ENCODE measurements around the gene RCN1. TPM values are rescaled to one million over a fixed set of nuclear protein-coding genes. Genes with fewer than 3 reads are reported as not detected.

Gene RCN1
- total RNA-seq, 5 donors from 2014 or later (not counting 1 experiment from before 2014, with no cell fraction given) = 7.3 to 12.2 (median 9.6) TPM

DNA sequence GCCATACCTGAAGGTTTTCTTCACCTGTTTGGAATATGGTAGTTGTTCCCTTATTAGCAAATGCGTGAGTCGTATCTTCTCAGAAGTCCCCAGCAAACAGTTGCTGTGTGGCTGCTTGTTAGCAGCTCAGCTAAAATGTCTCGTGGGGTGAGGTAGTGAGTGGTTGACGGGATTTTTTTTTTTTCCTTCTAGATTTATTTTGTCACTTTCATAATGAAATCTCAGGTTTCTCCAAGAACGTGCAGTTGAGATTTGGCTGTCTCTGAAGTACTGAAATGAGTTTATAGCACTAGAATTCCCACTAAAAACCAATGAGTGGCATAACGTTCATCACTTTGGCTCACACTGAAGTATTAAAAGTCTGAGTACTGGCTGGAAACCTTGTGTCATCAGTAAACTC lies 16.8 kb downstream of the RCN1 start:
- no peak for DNase-seq
- H3K4me3 ChIP-seq (ENCODE audit: control insufficient read depth in 1 of 2, extremely low read depth in 1 of 2, low read length in 1 of 2) = no peak overlapping the region
- H3K4me1 ChIP-seq (ENCODE audit: control insufficient read depth in 1 of 2, extremely low read depth in 1 of 2, insufficient read depth in 2 of 2, low read length in 2 of 2) = no peaks in the 10 kb centered on the region
- no peak for ATAC-seq (replicated peaks in 1 of 4)
- ChIA-PET POLR2A (no interaction called here), CTCF (interaction anchor here (0.6 kb wide), 2 partner anchors 66 to 131 kb away, joined by 4 read pairs; no protein-coding TSS in a partner anchor)
- H3K9me3 ChIP-seq = no peaks in the 10 kb centered on the region
- no peaks in the 10 kb centered on the region for H3K9me3 Mint-ChIP-seq
- peaks cover 0 to 14% of the 10 kb centered on the region in 2 donors for H3K36me3 ChIP-seq (ENCODE audit: control insufficient read depth in 2 of 2, extremely low read depth in 1 of 2, insufficient read depth in 1 of 2, low read length in 1 of 2)
- no peak overlapping the region for H3K27ac Mint-ChIP-seq
- no peaks in the 10 kb centered on the region for H3K4me1 Mint-ChIP-seq
- no peak overlapping the region for H3K27ac ChIP-seq (ENCODE audit: low read length)
- no peak overlapping the region for H3K4me3 Mint-ChIP-seq
- peaks cover 0 to 9% of the 10 kb centered on the region in 2 donors for H3K27me3 Mint-ChIP-seq
- H3K36me3 Mint-ChIP-seq = peaks cover 24% of the 10 kb centered on the region
- peaks cover 0 to 7% of the 10 kb centered on the region in 2 experiments for H3K27me3 ChIP-seq (replicated peaks in 1 of 2; ENCODE audit: control insufficient read depth in 2 of 2, extremely low read depth in 1 of 2, insufficient read depth in 2 of 2, low read length in 1 of 2)
- WGBS (ENCODE audit: insufficient coverage) = no CpG with 5 or more reads among the region's 6 CpGs

DNA sequence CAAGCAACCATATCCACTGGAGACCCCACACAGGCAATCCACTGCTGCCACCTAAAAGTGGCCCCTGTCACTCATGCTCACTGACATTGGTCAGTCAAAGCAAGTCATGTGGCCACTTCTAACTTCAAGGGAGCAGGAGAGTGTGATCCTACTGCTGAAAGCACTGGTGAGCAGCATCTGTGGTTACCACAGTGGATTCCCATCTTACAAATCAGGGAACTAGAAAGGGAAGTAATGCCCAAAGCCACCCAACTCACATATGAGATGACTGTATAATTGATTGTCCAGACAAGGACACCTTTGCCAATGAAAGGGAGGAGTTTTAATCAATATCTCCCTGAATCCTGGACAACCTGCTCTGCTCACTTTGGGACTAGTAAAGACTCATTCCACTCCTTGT lies 17.7 kb downstream of the RCN1 start:
- Histone ChIP-seq H3K27ac (ENCODE audit: low read length) (no peak overlapping the region), H3K4me1 (ENCODE audit: control insufficient read depth in 1 of 2, extremely low read depth in 1 of 2, insufficient read depth in 2 of 2, low read length in 2 of 2) (no peaks in the 10 kb centered on the region), H3K9me3 (no peaks in the 10 kb centered on the region), H3K27me3 (replicated peaks in 1 of 2; ENCODE audit: control insufficient read depth in 2 of 2, extremely low read depth in 1 of 2, insufficient read depth in 2 of 2, low read length in 1 of 2) (peaks cover 0 to 7% of the 10 kb centered on the region in 2 experiments), H3K36me3 (ENCODE audit: control insufficient read depth in 2 of 2, extremely low read depth in 1 of 2, insufficient read depth in 1 of 2, low read length in 1 of 2) (peaks cover 0 to 4% of the 10 kb centered on the region in 2 donors), H3K4me3 (ENCODE audit: control insufficient read depth in 1 of 2, extremely low read depth in 1 of 2, low read length in 1 of 2) (no peak overlapping the region)
- DNase-seq = no peak
- POLR2A ChIA-PET = no interaction called here
- Mint-ChIP-seq H3K4me3 (no peak overlapping the region), H3K36me3 (peaks cover 14% of the 10 kb centered on the region), H3K4me1 (no peaks in the 10 kb centered on the region), H3K27ac (no peak overlapping the region), H3K27me3 (peaks cover 5 to 16% of the 10 kb centered on the region in 2 donors), H3K9me3 (no peaks in the 10 kb centered on the region)
- no peak for ATAC-seq (replicated peaks in 1 of 4)
- CTCF ChIA-PET = no interaction called here

DNA sequence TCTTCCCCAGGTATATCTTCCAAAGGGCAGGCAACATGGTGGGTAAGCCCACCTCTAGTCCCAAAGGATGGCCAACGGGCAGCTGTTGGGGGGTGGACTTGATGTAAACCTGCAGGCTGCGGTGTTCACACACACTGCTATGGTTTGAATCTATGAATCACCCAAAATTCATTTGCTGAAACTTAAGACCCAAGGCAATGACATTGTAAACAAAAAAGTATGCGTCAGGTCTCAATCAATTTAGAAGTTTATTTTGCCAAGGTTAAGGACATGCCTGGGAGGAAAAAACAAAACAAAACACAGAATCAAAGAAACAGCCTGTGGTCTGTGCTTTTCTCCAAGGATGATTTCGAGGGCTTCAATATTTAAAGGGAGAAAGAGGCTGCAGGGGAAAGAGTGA lies 18.3 kb downstream of the RCN1 start:
- H3K9me3 ChIP-seq = no peaks in the 10 kb centered on the region
- H3K4me3 Mint-ChIP-seq = no peak overlapping the region
- peaks cover 0 to 7% of the 10 kb centered on the region in 2 experiments for H3K27me3 ChIP-seq (replicated peaks in 1 of 2; ENCODE audit: control insufficient read depth in 2 of 2, extremely low read depth in 1 of 2, insufficient read depth in 2 of 2, low read length in 1 of 2)
- no peak overlapping the region for H3K27ac Mint-ChIP-seq
- H3K27ac ChIP-seq (ENCODE audit: low read length) = no peak overlapping the region
- ChIA-PET CTCF (no interaction called here), POLR2A (no interaction called here)
- DNase-seq (no peak), ATAC-seq (replicated peaks in 1 of 4) (no peak)
- no peaks in the 10 kb centered on the region for H3K36me3 ChIP-seq (ENCODE audit: control insufficient read depth in 2 of 2, extremely low read depth in 1 of 2, insufficient read depth in 1 of 2, low read length in 1 of 2)
- H3K4me1 Mint-ChIP-seq = no peaks in the 10 kb centered on the region
- peaks cover 10% of the 10 kb centered on the region for H3K36me3 Mint-ChIP-seq
- no peak overlapping the region for H3K4me3 ChIP-seq (ENCODE audit: control insufficient read depth in 1 of 2, extremely low read depth in 1 of 2, low read length in 1 of 2)
- H3K4me1 ChIP-seq (ENCODE audit: control insufficient read depth in 1 of 2, extremely low read depth in 1 of 2, insufficient read depth in 2 of 2, low read length in 2 of 2) = no peaks in the 10 kb centered on the region
- peaks cover 5 to 16% of the 10 kb centered on the region in 2 donors for H3K27me3 Mint-ChIP-seq
- WGBS (ENCODE audit: insufficient coverage) = 56% methylated on average over 1 of the region's 4 CpGs
- H3K9me3 Mint-ChIP-seq = no peaks in the 10 kb centered on the region

- no peak for DNase-seq
- H3K4me3 Mint-ChIP-seq = no peak overlapping the region
- H3K36me3 ChIP-seq (ENCODE audit: control insufficient read depth in 2 of 2, extremely low read depth in 1 of 2, insufficient read depth in 1 of 2, low read length in 1 of 2) = no peaks in the 10 kb centered on the region
- H3K4me3 ChIP-seq (ENCODE audit: control insufficient read depth in 1 of 2, extremely low read depth in 1 of 2, low read length in 1 of 2) = no peak overlapping the region
- peaks cover 5 to 16% of the 10 kb centered on the region in 2 donors for H3K27me3 Mint-ChIP-seq
- peaks cover 0 to 7% of the 10 kb centered on the region in 2 experiments for H3K27me3 ChIP-seq (replicated peaks in 1 of 2; ENCODE audit: control insufficient read depth in 2 of 2, extremely low read depth in 1 of 2, insufficient read depth in 2 of 2, low read length in 1 of 2)
- no peak for ATAC-seq (replicated peaks in 1 of 4)
- no peaks in the 10 kb centered on the region for H3K4me1 ChIP-seq (ENCODE audit: control insufficient read depth in 1 of 2, extremely low read depth in 1 of 2, insufficient read depth in 2 of 2, low read length in 2 of 2)
- H3K36me3 Mint-ChIP-seq = peaks cover 9% of the 10 kb centered on the region
- CTCF ChIA-PET = no interaction called here
- no peaks in the 10 kb centered on the region for H3K9me3 ChIP-seq
- POLR2A ChIA-PET = no interaction called here
- H3K27ac ChIP-seq (ENCODE audit: low read length) = no peak overlapping the region
- H3K4me1 Mint-ChIP-seq = no peaks in the 10 kb centered on the region
- 95% methylated on average over 3 of the region's 6 CpGs for WGBS (ENCODE audit: insufficient coverage)
- H3K9me3 Mint-ChIP-seq = no peaks in the 10 kb centered on the region
- no peak overlapping the region for H3K27ac Mint-ChIP-seq
These were observed 18.7 kb downstream of the RCN1 start for GRCh38 chr11:32109592-32109991.

GRCh38 chr11:32110795-32111194 lies 19.9 kb downstream of the RCN1 start:
- H3K9me3 Mint-ChIP-seq = no peaks in the 10 kb centered on the region
- H3K4me1 ChIP-seq (ENCODE audit: control insufficient read depth in 1 of 2, extremely low read depth in 1 of 2, insufficient read depth in 2 of 2, low read length in 2 of 2) = no peaks in the 10 kb centered on the region
- H3K9me3 ChIP-seq = no peaks in the 10 kb centered on the region
- peaks cover 5 to 16% of the 10 kb centered on the region in 2 donors for H3K27me3 Mint-ChIP-seq
- CTCF ChIA-PET = no interaction called here
- peaks cover 0 to 7% of the 10 kb centered on the region in 2 experiments for H3K27me3 ChIP-seq (replicated peaks in 1 of 2; ENCODE audit: control insufficient read depth in 2 of 2, extremely low read depth in 1 of 2, insufficient read depth in 2 of 2, low read length in 1 of 2)
- ATAC-seq (replicated peaks in 1 of 4) (no peak), DNase-seq (no peak)
- no peak overlapping the region for H3K27ac Mint-ChIP-seq
- no peaks in the 10 kb centered on the region for H3K4me1 Mint-ChIP-seq
- H3K36me3 ChIP-seq (ENCODE audit: control insufficient read depth in 2 of 2, extremely low read depth in 1 of 2, insufficient read depth in 1 of 2, low read length in 1 of 2) = no peaks in the 10 kb centered on the region
- peaks cover 6% of the 10 kb centered on the region for H3K36me3 Mint-ChIP-seq
- no peak overlapping the region for H3K4me3 Mint-ChIP-seq
- H3K27ac ChIP-seq (ENCODE audit: low read length) = no peak overlapping the region
- no peak overlapping the region for H3K4me3 ChIP-seq (ENCODE audit: control insufficient read depth in 1 of 2, extremely low read depth in 1 of 2, low read length in 1 of 2)
- POLR2A ChIA-PET = no interaction called here
- no CpG with 5 or more reads among the region's 3 CpGs for WGBS (ENCODE audit: insufficient coverage)

DNA sequence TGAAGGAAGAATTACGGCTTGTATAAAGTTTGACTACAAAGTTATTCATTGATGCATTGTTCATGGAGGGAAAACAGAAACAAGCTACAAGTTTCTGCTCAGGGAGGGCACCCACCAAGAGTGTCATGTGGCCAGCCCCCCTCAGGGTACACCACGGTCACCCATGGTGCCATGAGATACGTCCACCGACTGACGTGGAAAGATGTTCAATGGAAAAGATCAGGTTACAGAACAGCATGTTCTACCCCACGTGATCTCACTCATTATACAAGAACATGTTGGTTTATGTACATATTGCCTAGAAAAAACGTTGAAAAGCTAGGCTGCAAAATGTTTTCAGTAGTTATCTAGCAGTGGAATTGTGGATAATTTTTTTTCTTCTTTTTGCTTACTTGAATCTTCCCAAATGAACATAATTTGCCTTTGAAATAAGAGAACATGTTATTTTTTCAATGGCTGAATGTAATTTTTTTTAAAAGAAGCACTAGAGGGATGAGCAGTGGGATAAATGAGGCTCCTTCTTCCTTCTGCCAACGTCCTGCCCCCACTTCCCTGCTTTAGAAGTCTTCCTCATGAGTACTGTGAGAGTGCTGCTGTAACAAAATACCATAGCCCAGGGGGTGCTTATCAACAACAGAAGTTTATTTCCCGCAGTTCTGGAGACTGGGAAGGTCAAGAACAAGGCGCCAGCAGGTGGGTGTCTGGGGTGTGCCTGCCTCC lies 22.5 kb downstream of the RCN1 start:
- ATAC-seq (replicated peaks in 1 of 4) = no peak
- H3K27me3 Mint-ChIP-seq = peaks cover 5 to 16% of the 10 kb centered on the region in 2 donors
- no peaks in the 10 kb centered on the region for H3K4me1 Mint-ChIP-seq
- 93% methylated on average over 2 of the region's 10 CpGs for WGBS (ENCODE audit: insufficient coverage)
- Histone ChIP-seq H3K4me1 (ENCODE audit: control insufficient read depth in 1 of 2, extremely low read depth in 1 of 2, insufficient read depth in 2 of 2, low read length in 2 of 2) (no peaks in the 10 kb centered on the region), H3K4me3 (ENCODE audit: control insufficient read depth in 1 of 2, extremely low read depth in 1 of 2, low read length in 1 of 2) (no peak overlapping the region), H3K9me3 (no peaks in the 10 kb centered on the region), H3K36me3 (ENCODE audit: control insufficient read depth in 2 of 2, extremely low read depth in 1 of 2, insufficient read depth in 1 of 2, low read length in 1 of 2) (no peaks in the 10 kb centered on the region), H3K27me3 (replicated peaks in 1 of 2; ENCODE audit: control insufficient read depth in 2 of 2, extremely low read depth in 1 of 2, insufficient read depth in 2 of 2, low read length in 1 of 2) (peaks cover 0 to 7% of the 10 kb centered on the region in 2 experiments), H3K27ac (ENCODE audit: low read length) (no peak overlapping the region)
- ChIA-PET CTCF (no interaction called here), POLR2A (no interaction called here)
- DNase-seq = no peak
- no peaks in the 10 kb centered on the region for H3K9me3 Mint-ChIP-seq
- H3K4me3 Mint-ChIP-seq = no peak overlapping the region
- H3K36me3 Mint-ChIP-seq = no peaks in the 10 kb centered on the region
- H3K27ac Mint-ChIP-seq = no peak overlapping the region

DNA sequence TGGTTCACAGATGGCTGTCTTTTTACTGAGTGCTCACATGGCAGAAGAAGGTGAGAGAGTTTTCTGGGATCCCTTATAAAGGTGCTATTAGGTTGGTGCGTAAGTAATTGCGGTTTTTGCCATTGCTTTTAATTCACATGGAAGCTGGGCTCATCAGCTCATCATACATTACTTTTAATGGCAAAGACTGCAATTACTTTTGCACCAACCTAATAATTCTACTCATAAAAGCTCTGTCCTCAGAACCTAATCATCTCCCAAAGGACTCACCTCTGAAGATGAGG lies 23.0 kb downstream of the RCN1 start:
- Histone ChIP-seq H3K27ac (ENCODE audit: low read length) (no peak overlapping the region), H3K36me3 (ENCODE audit: control insufficient read depth in 2 of 2, extremely low read depth in 1 of 2, insufficient read depth in 1 of 2, low read length in 1 of 2) (no peaks in the 10 kb centered on the region), H3K4me1 (ENCODE audit: control insufficient read depth in 1 of 2, extremely low read depth in 1 of 2, insufficient read depth in 2 of 2, low read length in 2 of 2) (no peaks in the 10 kb centered on the region), H3K4me3 (ENCODE audit: control insufficient read depth in 1 of 2, extremely low read depth in 1 of 2, low read length in 1 of 2) (no peak overlapping the region), H3K9me3 (no peaks in the 10 kb centered on the region), H3K27me3 (replicated peaks in 1 of 2; ENCODE audit: control insufficient read depth in 2 of 2, extremely low read depth in 1 of 2, insufficient read depth in 2 of 2, low read length in 1 of 2) (peaks cover 0 to 6% of the 10 kb centered on the region in 2 experiments)
- no peak overlapping the region for H3K27ac Mint-ChIP-seq
- WGBS (ENCODE audit: insufficient coverage) = no CpG with 5 or more reads among the region's 2 CpGs
- ChIA-PET POLR2A (no interaction called here), CTCF (no interaction called here)
- H3K36me3 Mint-ChIP-seq = no peaks in the 10 kb centered on the region
- no peaks in the 10 kb centered on the region for H3K9me3 Mint-ChIP-seq
- no peaks in the 10 kb centered on the region for H3K4me1 Mint-ChIP-seq
- H3K27me3 Mint-ChIP-seq = peaks cover 5 to 16% of the 10 kb centered on the region in 2 donors
- ATAC-seq (replicated peaks in 1 of 4) (no peak), DNase-seq (no peak)
- H3K4me3 Mint-ChIP-seq = no peak overlapping the region
